Fibroblast of upper back skin (primary cell): Measurements from ENCODE around the gene VEGFC.
A peak's percentile ranks its signal among the peaks of the same experiment; 100 is the strongest.

Experiments
- DNase-seq: peaks from one replicate; pipeline ENCODE4 v3.0.0-alpha.2; 2013

The VEGFC gene

DNA sequence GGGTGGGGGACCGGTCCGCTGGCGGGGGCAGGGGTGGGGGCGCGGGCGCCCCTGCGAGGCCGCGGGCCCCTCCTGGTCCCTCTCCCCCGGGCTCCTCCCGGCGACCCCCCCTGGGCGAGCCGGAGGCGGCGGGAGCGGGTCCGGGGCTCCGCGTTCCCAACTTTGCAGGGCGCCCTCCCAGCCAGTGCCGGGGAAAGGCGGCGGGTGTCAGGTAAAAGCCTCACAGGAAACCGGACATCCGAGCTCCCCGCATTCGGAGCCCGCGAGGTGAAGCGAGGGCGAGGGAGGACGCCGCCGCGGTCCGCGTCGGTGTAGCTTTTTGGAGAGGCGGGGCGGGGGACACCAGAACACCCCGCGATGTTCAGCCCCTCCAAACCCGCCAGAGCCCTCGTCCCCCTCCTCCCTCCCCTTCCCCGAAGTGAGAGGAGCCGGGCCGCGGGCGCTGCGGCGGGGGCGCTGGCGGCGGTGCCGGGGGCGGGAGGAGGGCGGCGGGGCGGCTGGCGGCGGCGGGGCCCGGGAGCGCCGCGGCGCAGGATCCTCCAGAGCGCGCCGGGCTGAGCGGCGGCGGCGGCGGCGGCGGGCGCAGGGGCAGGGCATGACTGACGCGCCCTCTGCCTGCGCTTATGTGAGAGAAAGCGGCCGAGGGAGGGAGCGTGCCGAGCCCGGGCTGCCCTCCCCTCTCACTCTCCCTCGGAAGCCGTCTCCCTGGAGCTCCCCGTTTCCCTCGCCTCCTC lies at the start of gene VEGFC:
Gene VEGFC (minus strand): TSS at position 597 of the 734 bp plus-strand sequence. CDS start 611 bp downstream, outside the sequence.
- DNase-seq = peak; percentile 79

DNA sequence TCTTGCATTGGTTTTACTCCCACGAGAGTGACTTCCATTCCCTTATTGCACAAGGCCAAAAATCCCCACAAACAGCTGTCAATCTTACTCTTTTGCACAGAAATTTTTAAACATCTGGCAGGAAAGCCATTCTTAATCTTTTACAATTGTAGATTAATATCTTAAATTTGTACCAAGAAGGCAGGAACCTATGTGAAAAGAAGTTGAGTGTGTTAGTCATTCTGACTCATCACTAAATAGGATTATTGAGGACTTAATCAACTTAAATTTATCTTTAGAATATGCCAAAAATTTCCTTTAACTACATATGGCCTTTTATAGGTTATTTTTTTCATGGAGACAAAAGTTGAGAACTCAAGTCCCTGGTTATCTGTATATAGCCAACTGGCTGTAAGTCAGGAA lies 49.0 kb upstream of the VEGFC start:
- DNase-seq = peak; percentile 93

GRCh38 chr4:176840166-176840565 lies 47.4 kb upstream of the VEGFC start:
- peak; percentile 75 for DNase-seq

GRCh38 chr4:176839656-176840055 lies 46.9 kb upstream of the VEGFC start:
- peak; percentile 28 for DNase-seq

DNA sequence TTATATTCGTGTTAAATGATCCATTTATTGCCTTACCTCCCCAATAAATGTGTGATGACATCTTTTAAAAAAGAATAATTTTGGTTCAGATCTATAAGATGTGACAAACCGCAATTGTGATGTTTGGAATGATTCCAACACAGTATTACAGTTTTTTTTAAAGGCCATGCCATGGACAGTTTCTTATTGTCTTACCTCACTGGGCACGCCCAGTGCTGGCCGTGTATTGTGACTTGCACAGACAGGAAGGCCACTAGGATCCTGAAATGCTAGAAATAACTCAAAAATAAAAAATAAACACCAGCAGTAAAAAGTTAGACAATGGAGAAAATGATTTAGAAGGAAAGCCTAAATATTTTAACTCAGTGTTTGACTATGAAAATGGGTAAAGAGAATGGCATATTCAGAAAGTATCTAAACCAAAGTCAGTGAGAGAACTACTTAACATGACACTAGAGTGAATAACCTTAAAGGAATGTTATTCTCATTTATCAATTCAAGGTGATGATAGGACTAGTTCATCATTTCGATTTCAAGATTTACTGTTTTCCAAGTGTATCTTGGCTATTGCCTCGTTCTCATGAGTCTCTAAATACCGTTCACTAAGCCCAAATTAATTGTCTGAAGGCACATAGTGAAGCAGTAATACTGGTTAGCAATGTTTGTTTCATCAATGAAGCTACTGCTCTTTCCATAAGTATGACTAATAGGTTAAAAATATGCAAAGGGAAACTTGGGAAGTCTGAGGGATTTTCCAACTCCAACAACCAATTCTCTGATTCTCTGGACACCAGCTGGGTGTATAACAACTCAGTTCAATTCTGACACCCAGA lies 46.1 kb upstream of the VEGFC start:
- peak; percentile 99 for DNase-seq

DNA sequence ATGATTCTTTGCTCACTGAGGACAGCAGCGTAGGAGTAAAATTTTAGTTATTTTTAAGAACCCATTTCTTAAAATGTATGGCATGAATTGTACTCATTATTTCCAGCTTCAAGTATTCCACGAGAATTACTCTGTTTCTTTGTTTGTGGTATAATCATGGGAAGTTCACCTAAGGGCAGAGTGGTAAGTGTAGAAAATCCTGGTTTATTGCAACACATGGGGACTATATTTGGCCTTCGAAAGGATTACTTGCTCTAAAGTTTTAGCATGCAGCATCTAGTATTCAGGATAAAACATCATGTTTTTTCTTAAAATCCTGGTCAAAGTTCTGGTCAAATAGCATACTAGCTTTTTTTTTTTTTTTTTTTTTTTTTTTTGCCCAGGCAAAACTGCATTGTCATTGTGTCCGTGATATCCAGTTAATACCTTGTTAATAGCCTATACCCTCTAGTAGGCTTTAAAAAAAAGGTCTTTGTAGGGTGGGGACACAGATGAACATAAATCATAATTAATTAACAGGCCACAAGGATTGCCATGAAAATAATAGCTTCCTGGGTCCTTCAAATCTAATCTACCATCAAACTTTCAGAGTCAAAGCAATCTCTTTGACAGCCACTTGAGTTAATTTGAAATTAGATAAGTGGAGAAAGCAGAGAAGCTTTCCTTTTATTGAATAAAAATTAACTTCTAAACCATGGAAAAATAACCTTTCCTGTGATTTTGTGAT lies 44.6 kb upstream of the VEGFC start:
- peak; percentile 34 for DNase-seq

DNA sequence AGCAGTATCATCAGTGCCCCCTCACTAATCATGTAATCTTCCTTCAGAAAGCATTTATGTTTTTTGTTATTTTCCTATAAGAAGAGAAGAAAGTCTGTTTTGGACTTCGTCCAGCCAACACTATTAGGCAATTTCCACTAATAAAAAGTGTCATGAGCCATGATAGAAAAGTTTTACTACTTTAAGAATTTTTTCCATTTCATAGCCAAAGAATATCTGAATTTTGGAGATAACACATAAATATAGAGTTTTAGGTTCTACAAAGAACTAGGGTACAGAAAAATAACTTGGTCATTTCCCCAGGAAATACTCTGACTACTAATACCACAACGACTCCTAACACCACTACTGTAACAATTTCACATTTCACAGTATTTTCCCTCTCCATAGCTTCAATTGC lies 41.8 kb upstream of the VEGFC start:
- DNase-seq = no peak

- no peak for DNase-seq
Measured at GRCh38 chr4:176833400-176834175, 40.9 kb upstream of the VEGFC start.

DNA sequence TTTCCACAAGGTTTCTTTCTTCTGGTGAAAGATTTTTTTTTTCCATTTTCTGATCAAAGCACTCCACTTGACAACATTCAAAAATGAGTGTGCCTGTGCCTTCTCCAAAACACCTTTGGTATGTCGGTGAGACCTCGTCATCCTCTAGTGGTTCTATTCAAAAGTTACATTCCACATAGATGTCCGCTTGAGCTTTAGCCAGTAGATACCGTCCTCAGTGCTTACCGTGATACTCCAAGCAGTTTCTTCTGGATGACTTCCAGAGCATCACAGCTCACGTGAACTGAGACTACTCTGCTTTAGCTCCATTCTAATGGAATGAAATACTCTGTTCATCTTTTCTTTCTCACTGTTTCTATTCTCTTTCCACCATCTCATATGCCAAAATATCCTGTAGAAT lies 38.2 kb upstream of the VEGFC start:
- DNase-seq = no peak

DNA sequence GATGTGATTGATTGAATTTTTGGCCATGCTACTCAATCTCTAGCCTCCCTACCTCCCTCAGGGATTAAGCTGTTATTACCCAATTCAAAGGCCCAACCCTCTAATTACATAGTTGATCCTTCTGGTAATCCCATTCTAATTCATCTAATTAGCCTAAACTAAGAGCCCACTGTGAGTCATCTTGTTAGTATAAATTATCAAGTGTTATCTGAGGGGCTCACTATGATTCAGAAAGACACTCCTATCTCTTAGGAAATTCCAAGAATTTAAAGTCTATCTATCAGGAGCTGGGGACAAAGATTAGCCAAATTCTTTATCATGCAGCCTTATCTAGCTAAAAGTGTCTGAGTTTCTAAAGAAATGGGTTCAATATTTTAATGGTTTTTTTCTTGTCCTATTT lies 32.9 kb upstream of the VEGFC start:
- no peak for DNase-seq

DNA sequence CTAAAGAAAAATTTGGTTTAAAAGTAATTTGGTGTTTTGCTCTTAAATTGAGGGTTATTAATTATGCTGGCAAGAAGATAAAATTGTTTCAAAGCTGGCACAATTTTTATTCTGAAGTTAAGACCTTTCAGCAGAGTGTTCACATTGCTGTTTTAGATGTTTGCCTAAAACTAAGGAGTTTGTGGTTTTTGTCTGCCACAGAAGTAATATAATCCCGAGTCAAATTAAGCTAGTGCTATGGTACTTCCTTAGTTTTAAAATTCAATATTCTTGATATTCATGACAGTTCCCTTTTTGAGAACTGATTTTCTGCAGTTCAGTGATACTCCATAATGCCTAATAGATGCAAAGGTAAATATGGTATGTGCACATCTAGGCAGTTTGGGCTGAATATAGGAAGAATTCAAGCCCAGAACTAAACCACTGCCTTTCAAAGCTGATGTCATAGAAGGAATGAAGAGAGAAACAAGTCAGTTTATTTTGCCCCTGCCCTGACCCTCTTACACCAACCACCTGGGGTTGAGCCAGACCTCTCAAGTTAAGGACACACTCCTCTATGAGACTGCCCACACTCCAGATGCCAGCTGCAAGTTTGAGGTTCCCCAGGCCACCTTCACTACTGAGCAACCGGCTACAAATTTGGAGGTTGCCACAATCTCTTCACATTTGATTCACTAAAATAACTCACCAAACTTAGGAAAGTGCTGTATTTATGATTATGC lies 32.1 kb upstream of the VEGFC start:
- no peak for DNase-seq

- no peak for DNase-seq
Measured at GRCh38 chr4:176818531-176818930, 25.8 kb upstream of the VEGFC start.

- no peak for DNase-seq
Measured at GRCh38 chr4:176817204-176817603, 24.5 kb upstream of the VEGFC start.

- peak; percentile 85 for DNase-seq
Measured at GRCh38 chr4:176814770-176815169, 22.0 kb upstream of the VEGFC start.

GRCh38 chr4:176810481-176811249 lies 17.9 kb upstream of the VEGFC start:
- no peak for DNase-seq

DNA sequence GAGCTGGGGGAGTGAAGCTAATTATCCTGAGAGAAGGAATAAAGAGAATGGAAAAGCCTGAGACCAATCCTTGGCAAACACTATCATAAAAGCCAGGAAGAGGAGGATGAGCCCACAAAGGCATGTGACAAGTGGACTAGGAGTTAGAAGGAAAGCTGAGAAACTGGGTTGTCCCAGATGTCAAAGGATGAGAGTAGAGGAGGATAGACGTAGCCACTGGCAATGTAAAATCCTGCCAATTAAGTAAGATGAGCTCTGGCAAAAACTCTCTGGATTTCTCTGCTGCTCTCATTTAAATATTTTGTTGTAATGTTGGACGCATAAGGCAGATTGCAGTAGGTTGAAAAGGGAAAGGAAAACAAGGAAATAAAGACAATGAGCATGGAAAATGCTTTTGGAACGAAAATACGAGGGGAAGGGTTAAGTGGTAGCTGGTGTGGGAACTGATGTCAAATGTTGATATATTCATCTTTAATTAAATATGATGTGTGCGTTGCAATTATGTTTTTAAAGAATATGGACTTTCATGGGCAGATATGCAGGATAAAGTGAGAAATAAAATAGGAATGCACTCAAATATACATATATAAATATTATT lies 14.2 kb upstream of the VEGFC start:
- DNase-seq = no peak

- DNase-seq = peak; percentile 76
Measured at GRCh38 chr4:176805155-176805554, 12.4 kb upstream of the VEGFC start.

DNA sequence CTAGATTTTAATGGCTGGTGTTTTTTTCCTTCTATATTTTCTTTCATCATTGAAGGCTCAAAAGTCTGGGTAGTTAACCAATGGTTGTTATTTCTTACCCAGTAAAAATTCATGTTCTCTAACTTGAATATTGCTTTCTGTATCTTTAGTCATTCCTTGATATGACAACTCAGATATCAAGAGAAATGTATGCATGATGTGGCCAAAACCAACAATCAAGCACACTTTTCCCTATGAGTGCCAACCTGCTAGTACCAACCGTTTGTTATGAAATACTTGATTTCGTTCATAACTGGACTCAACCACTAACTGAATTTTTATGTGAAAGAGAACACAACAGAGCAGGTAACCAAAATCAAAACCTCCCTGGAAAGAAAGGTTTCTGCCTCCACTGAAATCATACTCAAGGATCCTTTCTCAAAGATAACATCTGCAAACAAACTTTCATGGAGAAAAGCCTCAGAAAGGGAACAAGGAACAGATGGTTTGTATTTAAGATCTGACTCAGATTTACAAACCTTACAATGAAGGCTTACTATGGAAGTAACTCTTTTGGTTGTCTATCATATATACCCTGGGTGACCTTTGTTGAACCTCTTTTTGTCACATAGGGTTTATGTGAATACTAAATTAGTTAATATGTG lies 8.3 kb upstream of the VEGFC start:
- DNase-seq = peak; percentile 72

- DNase-seq = peak; percentile 98
Measured at GRCh38 chr4:176799653-176800052, 6.9 kb upstream of the VEGFC start.

GRCh38 chr4:176798540-176798939 lies 5.8 kb upstream of the VEGFC start:
- DNase-seq = peak; percentile 89
